GM23338 (cell line): ENCODE measurements around the gene CSGALNACT2.

ENCODE experiments used
- ETS1 ChIP-seq: IDR thresholded peaks from 2 replicates; pipeline ENCODE4 v1.6.1; 2016; ENCODE audit warnings: antibody characterized with exemption
- EZH2 ChIP-seq: fragments of 200-600 bp; sonication (generic); IDR thresholded peaks from one replicate; pipeline ENCODE4 v1.8.0; 2017; ENCODE audit warnings: antibody characterized with exemption, mild to moderate bottlenecking, low read depth; ENCODE audit not compliant: unreplicated experiment
- POLR2AphosphoS5 ChIP-seq: IDR thresholded peaks from 2 replicates; pipeline ENCODE4 v1.6.1; 2016; ENCODE audit warnings: antibody characterized with exemption, low read depth
- TF ChIP-seq, protein P1 (sequence below), 2 experiments: fragments of 200-600 bp in 1 of 2; sonication (generic) in 1 of 2; conservative IDR thresholded peaks; 2 replicates each; pipeline versions ENCODE4 v1.5.1 to v1.6.1; 2016 to 2017; ENCODE audit warnings: antibody characterized with exemption in 2 of 2, low read depth in 2 of 2, mild to moderate bottlenecking in 2 of 2, moderate library complexity in 1 of 2

- TF ChIP-seq EZH2 (no peak), POLR2AphosphoS5 (no peak), ETS1 (no peak)
- TF ChIP-seq, protein P1, sequence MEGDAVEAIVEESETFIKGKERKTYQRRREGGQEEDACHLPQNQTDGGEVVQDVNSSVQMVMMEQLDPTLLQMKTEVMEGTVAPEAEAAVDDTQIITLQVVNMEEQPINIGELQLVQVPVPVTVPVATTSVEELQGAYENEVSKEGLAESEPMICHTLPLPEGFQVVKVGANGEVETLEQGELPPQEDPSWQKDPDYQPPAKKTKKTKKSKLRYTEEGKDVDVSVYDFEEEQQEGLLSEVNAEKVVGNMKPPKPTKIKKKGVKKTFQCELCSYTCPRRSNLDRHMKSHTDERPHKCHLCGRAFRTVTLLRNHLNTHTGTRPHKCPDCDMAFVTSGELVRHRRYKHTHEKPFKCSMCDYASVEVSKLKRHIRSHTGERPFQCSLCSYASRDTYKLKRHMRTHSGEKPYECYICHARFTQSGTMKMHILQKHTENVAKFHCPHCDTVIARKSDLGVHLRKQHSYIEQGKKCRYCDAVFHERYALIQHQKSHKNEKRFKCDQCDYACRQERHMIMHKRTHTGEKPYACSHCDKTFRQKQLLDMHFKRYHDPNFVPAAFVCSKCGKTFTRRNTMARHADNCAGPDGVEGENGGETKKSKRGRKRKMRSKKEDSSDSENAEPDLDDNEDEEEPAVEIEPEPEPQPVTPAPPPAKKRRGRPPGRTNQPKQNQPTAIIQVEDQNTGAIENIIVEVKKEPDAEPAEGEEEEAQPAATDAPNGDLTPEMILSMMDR (conservative IDR thresholded peaks at IDR 0.05; ENCODE audit: low read depth in 2 of 2), result no peak
Observed at GRCh38 chr10:43188702-43189101, 50.5 kb downstream of the CSGALNACT2 start.
